Measurements from ENCODE around the gene RBM47. TPM values are rescaled to one million over a fixed set of nuclear protein-coding genes. Genes with fewer than 3 reads are reported as not detected.

Gene RBM47
- total RNA-seq, 2 donors from 2014 or later, result 4.4 to 13.7 TPM

DNA sequence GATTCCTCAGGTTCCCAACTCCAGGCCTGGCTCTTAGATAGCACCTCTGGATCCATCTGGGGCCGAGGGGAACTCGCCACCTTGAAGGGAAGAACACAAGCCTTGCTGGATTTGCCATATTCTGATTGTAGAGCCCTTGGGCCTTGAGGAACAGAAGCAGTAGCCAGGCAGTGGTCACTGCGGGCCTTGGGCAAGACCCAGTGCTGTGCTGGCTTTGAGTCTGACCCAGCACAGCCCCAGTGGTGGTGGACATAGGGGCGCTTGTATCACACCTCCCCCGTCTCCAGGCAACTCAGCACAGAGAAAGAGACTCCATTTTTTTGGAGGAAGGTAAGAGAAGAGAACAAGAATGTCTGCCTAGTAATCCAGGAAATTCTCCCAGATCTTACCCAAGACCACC is 249.0 kb downstream of the RBM47 start:
- Histone ChIP-seq H3K27ac (no peak overlapping the region), H3K9me3 (no peaks in the 10 kb centered on the region), H3K4me3 (no peak overlapping the region), H3K4me1 (no peaks in the 10 kb centered on the region), H3K36me3 (no peaks in the 10 kb centered on the region), H3K27me3 (no peaks in the 10 kb centered on the region)
- DNase-seq (ENCODE audit: low spot score), result no peak
- TF ChIP-seq, protein P1, sequence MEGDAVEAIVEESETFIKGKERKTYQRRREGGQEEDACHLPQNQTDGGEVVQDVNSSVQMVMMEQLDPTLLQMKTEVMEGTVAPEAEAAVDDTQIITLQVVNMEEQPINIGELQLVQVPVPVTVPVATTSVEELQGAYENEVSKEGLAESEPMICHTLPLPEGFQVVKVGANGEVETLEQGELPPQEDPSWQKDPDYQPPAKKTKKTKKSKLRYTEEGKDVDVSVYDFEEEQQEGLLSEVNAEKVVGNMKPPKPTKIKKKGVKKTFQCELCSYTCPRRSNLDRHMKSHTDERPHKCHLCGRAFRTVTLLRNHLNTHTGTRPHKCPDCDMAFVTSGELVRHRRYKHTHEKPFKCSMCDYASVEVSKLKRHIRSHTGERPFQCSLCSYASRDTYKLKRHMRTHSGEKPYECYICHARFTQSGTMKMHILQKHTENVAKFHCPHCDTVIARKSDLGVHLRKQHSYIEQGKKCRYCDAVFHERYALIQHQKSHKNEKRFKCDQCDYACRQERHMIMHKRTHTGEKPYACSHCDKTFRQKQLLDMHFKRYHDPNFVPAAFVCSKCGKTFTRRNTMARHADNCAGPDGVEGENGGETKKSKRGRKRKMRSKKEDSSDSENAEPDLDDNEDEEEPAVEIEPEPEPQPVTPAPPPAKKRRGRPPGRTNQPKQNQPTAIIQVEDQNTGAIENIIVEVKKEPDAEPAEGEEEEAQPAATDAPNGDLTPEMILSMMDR (IDR thresholded peaks at IDR 0.05), result no peak

DNA sequence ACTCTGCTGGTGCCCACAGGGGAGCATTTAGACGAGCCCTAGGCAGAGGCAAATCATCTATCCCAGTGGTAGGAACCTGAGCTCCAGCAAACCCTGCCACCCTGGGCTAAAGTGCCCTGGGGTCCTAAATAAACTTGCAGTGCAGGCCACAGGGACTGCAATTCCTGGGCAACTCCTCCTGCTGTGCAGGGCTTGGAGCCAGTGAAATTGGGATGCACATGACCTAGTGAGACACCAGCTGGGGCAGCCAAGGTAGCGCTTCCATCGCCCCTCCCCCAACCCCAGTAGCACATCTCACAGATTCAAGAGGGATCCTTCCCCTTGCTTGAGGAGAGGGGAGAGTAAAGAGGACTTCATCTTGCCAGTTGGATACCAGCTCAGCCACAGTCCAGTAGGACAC is 250.4 kb downstream of the RBM47 start:
- Histone ChIP-seq H3K27ac (no peak overlapping the region), H3K27me3 (no peaks in the 10 kb centered on the region), H3K36me3 (no peaks in the 10 kb centered on the region), H3K9me3 (no peaks in the 10 kb centered on the region), H3K4me1 (no peaks in the 10 kb centered on the region), H3K4me3 (no peak overlapping the region)
- TF ChIP-seq, protein P1 (IDR thresholded peaks at IDR 0.05), result no peak
- DNase-seq (ENCODE audit: low spot score), result no peak

DNA sequence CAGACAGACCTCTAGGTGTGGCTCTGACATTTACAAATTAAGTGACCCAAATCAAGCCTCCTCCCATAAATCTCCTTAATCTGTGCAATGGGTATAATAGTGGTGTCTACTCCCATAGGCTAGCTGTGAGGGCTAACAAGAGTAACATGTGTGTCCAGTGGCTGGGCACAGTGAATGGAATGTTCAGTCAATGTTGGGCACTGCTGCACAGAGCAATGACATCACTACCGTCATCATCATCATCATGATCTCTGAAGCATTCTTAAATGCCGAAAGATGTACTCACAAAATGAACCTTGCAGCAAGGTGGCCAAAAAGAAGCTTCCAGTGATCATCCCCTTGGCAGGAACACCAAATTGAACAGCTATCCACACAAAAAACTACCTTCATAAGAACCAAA is 251.0 kb downstream of the RBM47 start:
- DNase-seq (ENCODE audit: low spot score), result no peak
- Histone ChIP-seq H3K27ac (no peak overlapping the region), H3K9me3 (no peaks in the 10 kb centered on the region), H3K4me1 (no peaks in the 10 kb centered on the region), H3K27me3 (no peaks in the 10 kb centered on the region), H3K36me3 (no peaks in the 10 kb centered on the region), H3K4me3 (no peak overlapping the region)
- TF ChIP-seq, protein P1 (IDR thresholded peaks at IDR 0.05), result no peak

DNA sequence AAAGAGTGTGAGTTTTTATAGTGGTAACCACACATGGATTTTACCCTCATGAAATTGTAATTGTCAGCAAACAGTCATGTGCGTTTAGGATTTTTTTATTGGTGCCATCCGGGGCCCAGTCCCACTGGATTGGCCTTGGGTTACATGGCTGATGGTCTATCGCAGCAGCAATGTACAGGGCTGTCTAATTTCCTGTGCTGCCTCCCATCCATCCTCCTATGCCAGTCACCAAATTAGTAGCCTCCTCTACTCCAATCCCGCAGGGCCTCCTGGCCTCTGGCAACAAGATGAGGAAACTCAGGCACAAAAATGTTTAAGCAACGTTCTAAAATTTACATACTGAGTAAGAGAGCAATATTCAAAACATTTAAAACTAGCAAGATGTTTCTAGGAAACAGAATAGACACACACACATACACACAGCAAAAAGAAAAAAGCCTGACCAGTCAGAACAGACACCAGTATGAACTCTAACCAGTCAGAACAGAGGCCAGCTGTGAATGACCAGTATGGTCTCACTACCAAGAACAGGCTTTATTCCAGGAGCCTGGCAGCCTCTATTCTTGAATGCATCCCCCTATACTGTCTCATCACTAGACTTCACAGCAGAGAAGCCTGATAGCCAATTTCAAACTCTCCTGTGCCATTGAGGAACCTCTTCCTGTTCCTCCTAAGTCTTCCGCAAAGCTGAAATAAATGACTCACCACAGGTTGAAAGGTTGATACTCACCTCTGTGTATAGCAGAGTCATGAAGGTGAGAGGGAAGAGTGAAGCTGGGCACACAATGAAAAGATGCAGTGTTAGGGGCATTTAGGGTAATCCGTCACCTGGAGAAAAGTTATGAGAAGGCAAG is 251.9 kb downstream of the RBM47 start:
- H3K27ac ChIP-seq, result no peak overlapping the region
- H3K36me3 ChIP-seq, result no peaks in the 10 kb centered on the region
- no peak for DNase-seq (ENCODE audit: low spot score)
- H3K27me3 ChIP-seq, result no peaks in the 10 kb centered on the region
- TF ChIP-seq, protein P1 (IDR thresholded peaks at IDR 0.05), result no peak
- no peak overlapping the region for H3K4me3 ChIP-seq
- H3K4me1 ChIP-seq, result no peaks in the 10 kb centered on the region
- H3K9me3 ChIP-seq, result no peaks in the 10 kb centered on the region

DNA sequence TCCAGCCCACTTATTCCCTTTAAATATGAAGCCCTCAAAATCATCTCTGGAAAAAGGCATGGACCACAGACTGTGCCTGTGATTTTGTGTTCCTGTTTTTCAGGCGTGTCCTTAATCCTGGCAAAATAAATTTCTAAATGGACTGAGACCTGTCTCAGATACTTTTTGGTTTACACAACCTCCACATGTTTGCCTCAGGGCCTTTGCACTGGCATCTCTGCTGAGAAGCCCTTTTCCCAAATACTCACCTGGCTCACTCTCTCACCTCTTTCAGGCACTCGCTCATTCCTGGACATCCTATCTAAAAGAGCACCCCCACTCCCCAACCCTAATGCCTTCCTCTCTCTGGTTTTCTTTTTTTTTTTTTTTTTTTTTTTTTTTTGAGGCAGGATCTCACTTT is 254.0 kb downstream of the RBM47 start:
- TF ChIP-seq, protein P1 (IDR thresholded peaks at IDR 0.05), result no peak
- Histone ChIP-seq H3K27ac (no peak overlapping the region), H3K4me3 (no peak overlapping the region), H3K9me3 (no peaks in the 10 kb centered on the region), H3K27me3 (no peaks in the 10 kb centered on the region), H3K4me1 (no peaks in the 10 kb centered on the region), H3K36me3 (no peaks in the 10 kb centered on the region)
- DNase-seq (ENCODE audit: low spot score), result no peak

DNA sequence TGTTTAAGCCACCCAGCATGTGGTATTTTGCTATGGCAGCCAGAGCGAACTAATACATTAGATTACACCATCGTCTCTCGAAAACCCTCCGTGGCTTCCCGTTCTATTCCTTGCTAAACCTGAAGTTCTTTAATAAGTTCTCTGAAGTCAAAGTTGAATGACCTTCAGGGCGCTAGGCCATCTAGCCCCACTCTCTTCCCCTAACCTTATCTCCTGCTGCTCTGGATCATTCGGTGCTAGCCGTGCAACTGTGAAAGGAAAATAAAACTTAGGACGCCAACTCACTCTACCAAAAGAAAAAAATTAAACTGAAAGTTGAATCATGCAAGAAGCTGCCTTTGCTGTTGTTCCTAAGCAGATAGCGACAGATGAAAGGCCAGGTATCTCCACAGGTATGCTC is 254.6 kb downstream of the RBM47 start:
- TF ChIP-seq, protein P1 (IDR thresholded peaks at IDR 0.05), result no peak
- DNase-seq (ENCODE audit: low spot score), result no peak
- no peak overlapping the region for H3K4me3 ChIP-seq
- no peak overlapping the region for H3K27ac ChIP-seq
- H3K27me3 ChIP-seq, result no peaks in the 10 kb centered on the region
- H3K9me3 ChIP-seq, result no peaks in the 10 kb centered on the region
- H3K4me1 ChIP-seq, result no peaks in the 10 kb centered on the region
- no peaks in the 10 kb centered on the region for H3K36me3 ChIP-seq

All from right atrium auricular region (tissue), 2 donors.